Measurements from ENCODE around the gene CNKSR3. TPM values are rescaled to one million over a fixed set of nuclear protein-coding genes. Genes with fewer than 3 reads are reported as not detected.
A peak's percentile ranks its signal among the peaks of the same experiment; 100 is the strongest.
"Not testable (repeated sequence)": the region's sequence is repeated elsewhere in the genome, so short reads cannot be mapped to it uniquely, and the experiment has no call there.

CNKSR3 gene
- total RNA-seq: 10 to 100 TPM; 13.0 to 14.3 TPM
- long read RNA-seq, donor 1, full-length matches to known transcripts: 4 of 14 reads
- long read RNA-seq, donor 1, partial matches to known transcripts: 1 of 14 reads
- long read RNA-seq, donor 1, other reads (novel, unspliced or antisense): 9 of 14 reads
- long read RNA-seq, donor 2, full-length matches to known transcripts: 1 of 6 reads
- long read RNA-seq, donor 2, partial matches to known transcripts: 2 of 6 reads
- long read RNA-seq, donor 2, other reads (novel, unspliced or antisense): 3 of 6 reads

- intact Hi-C loops (cut with DNase I): no loop called here
Observed at GRCh38 chr6:154510144-154510905, at the start of gene CNKSR3. CNKSR3 (minus strand) TSS chr6:154510685; CDS start chr6:154510114, 571 bp downstream.

GRCh38 chr6:154558984-154559383 is 48.5 kb upstream of the CNKSR3 start:
- no peak for DNase-seq (ENCODE audit: low spot score)
- intact Hi-C loops (cut with DNase I): no loop called here

More at GRCh38 chr6:154510144-154510905, at the start of gene CNKSR3:
- peak; percentile 92 for DNase-seq (ENCODE audit: low spot score)

GRCh38 chr6:154558513-154558912 is 48.0 kb upstream of the CNKSR3 start:
- intact Hi-C loops (cut with DNase I): no loop called here
- DNase-seq (ENCODE audit: low spot score): no peak

- intact Hi-C loops (cut with DNase I): no loop called here
- no peak for DNase-seq (ENCODE audit: low spot score)
Observed at GRCh38 chr6:154555073-154555677, 44.7 kb upstream of the CNKSR3 start.

GRCh38 chr6:154554491-154554890 is 44.0 kb upstream of the CNKSR3 start:
- intact Hi-C loops (cut with DNase I): no loop called here
- no peak for DNase-seq (ENCODE audit: low spot score)

GRCh38 chr6:154550779-154551178 is 40.3 kb upstream of the CNKSR3 start:
- intact Hi-C loops (cut with DNase I): no loop called here
- no peak for DNase-seq (ENCODE audit: low spot score)

- no peak for DNase-seq (ENCODE audit: low spot score)
- intact Hi-C loops (cut with DNase I): no loop called here
Observed at GRCh38 chr6:154549179-154549578, 38.7 kb upstream of the CNKSR3 start.

- intact Hi-C loops (cut with DNase I): no loop called here
Observed at GRCh38 chr6:154548130-154548830, 37.8 kb upstream of the CNKSR3 start.

GRCh38 chr6:154543628-154544027 is 33.1 kb upstream of the CNKSR3 start:
- intact Hi-C loops (cut with DNase I): no loop called here
- no peak for DNase-seq (ENCODE audit: low spot score)

More at GRCh38 chr6:154548130-154548830, 37.8 kb upstream of the CNKSR3 start:
- no peak for DNase-seq (ENCODE audit: low spot score)

GRCh38 chr6:154542747-154543146 is 32.3 kb upstream of the CNKSR3 start:
- no peak for DNase-seq (ENCODE audit: low spot score)
- intact Hi-C loops (cut with DNase I): no loop called here

- intact Hi-C loops (cut with DNase I); DNase-seq (ENCODE audit: low spot score): not testable (repeated sequence)
Observed at GRCh38 chr6:154541837-154542236, 31.4 kb upstream of the CNKSR3 start.

GRCh38 chr6:154539593-154540269 is 29.2 kb upstream of the CNKSR3 start:
- DNase-seq (ENCODE audit: low spot score): no peak
- intact Hi-C loops (cut with DNase I): no loop called here

- intact Hi-C loops (cut with DNase I): no loop called here
- DNase-seq (ENCODE audit: low spot score): no peak
Observed at GRCh38 chr6:154538640-154539191, 28.2 kb upstream of the CNKSR3 start.

- intact Hi-C loops (cut with DNase I): no loop called here
- no peak for DNase-seq (ENCODE audit: low spot score)
Observed at GRCh38 chr6:154537511-154538325, 27.2 kb upstream of the CNKSR3 start.

- intact Hi-C loops (cut with DNase I): no loop called here
- DNase-seq (ENCODE audit: low spot score): peak; percentile 5
Observed at GRCh38 chr6:154536999-154537398, 26.5 kb upstream of the CNKSR3 start.

- intact Hi-C loops (cut with DNase I): no loop called here
- peak; percentile 2 for DNase-seq (ENCODE audit: low spot score)
Observed at GRCh38 chr6:154536255-154536654, 25.8 kb upstream of the CNKSR3 start.

GRCh38 chr6:154535851-154536250 is 25.4 kb upstream of the CNKSR3 start:
- intact Hi-C loops (cut with DNase I): no loop called here
- no peak for DNase-seq (ENCODE audit: low spot score)

- intact Hi-C loops (cut with DNase I): no loop called here
- DNase-seq (ENCODE audit: low spot score): no peak
Observed at GRCh38 chr6:154535147-154535546, 24.7 kb upstream of the CNKSR3 start.
